GM23248 (cell line): ENCODE data around the gene IFT122.

ENCODE experiments used
- EZH2 ChIP-seq: fragments of 200-600 bp; sonication (generic); IDR thresholded peaks from 2 replicates; pipeline ENCODE4 v1.6.1; 2018; ENCODE audit warnings: antibody characterized with exemption, mild to moderate bottlenecking; ENCODE audit not compliant: insufficient read depth, poor library complexity, severe bottlenecking
- EZH2phosphoT487 ChIP-seq: fragments of 200-600 bp; sonication (generic); IDR thresholded peaks from 2 replicates; pipeline ENCODE4 v1.6.1; 2018; ENCODE audit warnings: antibody characterized with exemption, moderate library complexity, mild to moderate bottlenecking, low read depth; ENCODE audit not compliant: insufficient read depth

DNA sequence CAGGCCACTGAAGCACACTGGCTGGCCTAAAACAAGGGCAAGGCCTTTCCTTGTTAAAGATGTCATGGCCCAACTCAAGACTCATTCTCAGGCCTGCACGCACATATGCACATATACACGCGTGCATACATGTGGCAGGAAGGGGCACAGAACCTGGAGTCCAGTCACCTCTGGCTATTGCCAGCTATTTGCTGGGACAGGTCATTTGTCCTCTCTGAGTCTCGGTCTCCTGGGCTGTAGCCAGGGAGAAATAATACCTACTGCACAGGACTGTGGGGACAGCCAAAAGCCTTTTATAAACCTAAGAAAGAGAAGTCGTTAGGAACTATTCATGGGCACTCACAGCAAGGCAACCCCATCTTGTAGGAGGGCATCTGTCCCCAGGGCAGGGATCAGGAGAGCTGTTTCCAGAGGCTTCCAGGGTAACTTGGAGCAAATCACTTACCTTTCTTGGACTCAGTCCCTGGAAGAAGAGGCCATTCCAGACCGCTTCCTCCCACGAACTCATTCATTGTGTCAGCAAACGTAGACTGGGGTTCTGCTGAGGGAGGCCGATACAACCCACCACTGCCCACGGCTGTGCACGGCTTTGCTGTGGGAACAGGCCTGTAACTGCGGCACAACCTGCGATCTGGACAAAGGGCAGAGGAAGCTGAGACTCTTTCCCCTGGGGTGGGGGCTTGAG, 47.3 kb downstream of the IFT122 start:
- no peak for TF ChIP-seq EZH2
- TF ChIP-seq EZH2phosphoT487: no peak
